ENCODE data around the gene MTCL1.

- TF ChIP-seq CTCF (IDR thresholded peaks at IDR 0.05; ENCODE audit: low read length) (no peak), EZH2 (IDR thresholded peaks at IDR 0.05; ENCODE audit: borderline replicate concordance, low read length) (no peak)
These were observed 10.2 kb downstream of the MTCL1 start for GRCh38 chr18:8715599-8715998.
